HG03039 (cell line): ENCODE measurements around the gene SEC31A.
"Not testable (repeated sequence)": the region's sequence is repeated elsewhere in the genome, so short reads cannot be mapped to it uniquely, and the experiment has no call there.

ENCODE experiments used
- ATAC-seq: cut with Tn5 transposase; IDR thresholded peaks from one replicate; pipeline ENCODE4 v1.9.1; 2021; ENCODE audit warnings: mild to moderate bottlenecking, moderate library complexity; ENCODE audit not compliant: unreplicated experiment

The SEC31A gene

DNA sequence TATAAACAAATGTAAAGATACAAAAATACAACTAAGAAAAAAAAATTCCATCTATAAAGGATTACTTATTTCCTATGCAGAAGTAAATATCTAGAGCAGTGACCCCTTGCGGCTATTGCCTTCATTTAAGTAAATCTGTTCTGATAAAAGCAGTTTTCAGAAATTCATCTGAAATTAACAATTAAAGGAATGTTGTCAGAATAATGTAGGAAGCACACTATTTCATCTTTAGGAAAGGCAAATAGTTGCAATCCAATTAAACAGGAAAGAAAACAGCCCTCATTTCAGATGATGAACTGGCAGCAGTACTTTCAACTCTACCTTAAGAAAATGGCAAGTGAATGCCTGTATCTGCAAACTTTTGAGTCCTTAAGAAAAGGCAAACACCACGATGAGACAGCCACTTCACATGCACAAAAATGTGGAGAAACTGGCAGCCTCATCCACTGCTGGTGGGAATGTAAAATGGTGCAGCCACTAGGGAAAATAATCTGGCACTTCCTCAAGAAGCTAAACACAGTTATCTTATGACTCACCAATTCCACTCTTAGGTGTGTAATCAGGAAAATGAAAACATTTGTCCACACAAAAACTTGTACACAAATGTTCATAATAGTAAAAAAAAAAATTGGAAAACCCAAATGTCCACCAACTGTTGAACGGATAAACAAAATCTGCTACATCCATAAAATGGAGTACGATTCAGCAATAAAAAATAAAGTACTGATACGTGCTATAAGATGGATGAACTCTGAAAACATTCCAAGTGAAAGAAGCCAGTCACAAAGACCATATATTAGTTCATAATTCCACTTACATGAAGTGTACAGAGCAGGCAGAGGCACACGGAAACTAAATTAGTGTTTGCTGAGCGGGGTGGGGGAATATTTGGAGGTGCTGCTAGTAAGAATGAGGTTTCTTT, 7.6 kb upstream of the SEC31A start:
- no peak for ATAC-seq

DNA sequence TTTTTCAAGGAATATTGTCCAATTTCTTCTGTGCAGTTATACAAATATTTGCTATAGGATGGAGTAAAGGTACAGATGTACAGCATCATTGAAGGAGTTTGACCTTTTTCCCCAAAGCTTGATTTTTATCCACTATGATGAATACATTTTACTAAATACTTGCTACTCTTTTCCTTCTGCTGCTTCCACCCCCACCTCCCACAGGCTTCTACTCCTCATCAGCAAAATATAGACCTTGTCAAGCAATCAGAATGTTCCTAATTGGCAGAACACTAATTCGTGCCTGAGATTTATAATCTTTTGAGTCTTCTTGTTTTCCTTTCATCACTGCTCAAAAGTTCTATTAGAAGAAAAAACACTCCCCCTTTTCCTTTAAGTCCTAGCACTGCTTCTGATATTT, 5.8 kb upstream of the SEC31A start:
- no peak for ATAC-seq

DNA sequence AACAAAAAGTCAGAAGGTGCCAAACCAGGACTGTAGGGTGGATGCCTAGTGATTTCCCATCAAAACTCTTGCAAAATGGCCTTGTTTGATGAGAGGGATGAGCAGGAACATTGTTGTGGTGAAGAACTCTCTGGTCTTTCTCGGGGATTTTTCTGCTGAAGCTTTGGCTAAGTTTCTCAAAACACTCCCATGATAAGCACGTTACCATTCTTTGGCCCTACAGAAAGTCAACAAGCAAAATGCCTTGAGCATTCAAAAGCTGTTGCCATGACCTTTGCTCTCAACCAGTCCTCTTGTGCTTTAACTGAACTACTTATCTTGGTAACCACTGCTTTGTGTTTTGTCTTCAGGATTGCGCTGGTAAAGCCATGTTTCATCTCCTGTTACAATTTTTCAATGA, 3.0 kb upstream of the SEC31A start:
- ATAC-seq, result no peak

DNA sequence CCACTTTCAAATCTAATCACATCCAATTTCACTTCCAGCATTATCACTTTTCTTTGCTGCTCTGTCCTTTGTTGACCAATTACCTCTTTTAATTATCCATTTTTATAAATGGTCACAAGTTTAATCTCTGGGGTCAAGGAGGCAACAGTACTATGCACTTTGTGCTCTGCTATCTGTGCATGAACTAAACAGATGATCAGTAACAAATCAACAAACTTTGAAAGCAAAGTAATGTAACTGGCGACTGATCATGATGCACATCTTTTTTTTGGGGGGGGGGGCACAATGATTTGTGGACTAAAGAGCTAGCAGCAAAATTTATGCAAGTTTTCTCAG, 1.5 kb upstream of the SEC31A start:
- no peak for ATAC-seq

DNA sequence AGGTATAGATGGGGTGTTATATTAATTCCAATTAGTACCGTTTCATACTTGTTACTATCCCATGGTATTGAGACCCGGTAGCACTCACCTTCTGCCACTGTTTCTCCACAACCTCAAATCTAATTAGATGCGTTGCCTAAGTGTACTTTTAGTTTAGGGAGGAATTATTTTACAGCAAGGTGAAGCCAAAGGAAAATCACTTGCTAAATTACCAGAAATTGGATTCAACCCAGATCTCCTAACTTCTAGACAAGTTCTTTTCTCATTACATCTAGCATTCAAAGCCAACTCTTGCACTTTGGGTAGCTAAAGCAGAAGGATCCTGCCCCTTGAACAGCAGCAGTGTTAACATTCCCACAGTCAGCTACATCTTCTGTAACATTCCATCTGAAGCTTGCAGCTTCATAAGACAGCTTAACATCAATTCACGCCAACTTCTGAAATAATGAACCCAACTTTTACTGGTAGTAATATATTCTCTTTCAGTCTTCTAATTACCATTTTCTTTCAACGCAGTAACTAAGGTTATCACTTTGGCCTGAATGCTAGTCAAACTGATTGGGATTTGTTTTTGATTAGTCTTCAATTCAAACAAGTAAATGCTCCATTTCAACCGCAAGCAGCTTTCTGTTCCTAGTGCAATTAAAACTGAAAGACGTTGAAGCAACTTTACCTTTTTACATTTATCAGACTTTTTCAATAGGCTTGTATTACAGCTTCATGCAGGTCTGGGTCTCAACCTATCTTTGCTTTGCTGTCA, 934 bp upstream of the SEC31A start:
- no peak for ATAC-seq

DNA sequence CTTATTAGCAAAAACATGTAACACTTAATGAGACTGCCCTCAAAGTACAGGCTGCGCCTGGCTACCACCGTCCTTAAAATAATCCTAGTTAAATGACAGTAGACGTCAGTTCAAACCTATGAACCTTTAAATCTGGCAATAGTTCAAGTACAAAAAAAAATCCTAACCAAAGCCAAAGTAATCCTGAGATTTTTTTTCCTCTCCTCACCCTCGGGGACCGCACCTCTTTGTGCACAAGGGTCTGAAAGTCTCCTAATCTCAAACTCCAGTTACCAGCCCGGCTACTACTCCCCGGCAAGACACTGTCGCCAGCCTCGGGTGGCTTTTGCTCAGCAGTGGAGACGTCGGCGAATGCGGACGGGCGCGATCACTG, 439 bp downstream of the SEC31A start:
- no peak for ATAC-seq

DNA sequence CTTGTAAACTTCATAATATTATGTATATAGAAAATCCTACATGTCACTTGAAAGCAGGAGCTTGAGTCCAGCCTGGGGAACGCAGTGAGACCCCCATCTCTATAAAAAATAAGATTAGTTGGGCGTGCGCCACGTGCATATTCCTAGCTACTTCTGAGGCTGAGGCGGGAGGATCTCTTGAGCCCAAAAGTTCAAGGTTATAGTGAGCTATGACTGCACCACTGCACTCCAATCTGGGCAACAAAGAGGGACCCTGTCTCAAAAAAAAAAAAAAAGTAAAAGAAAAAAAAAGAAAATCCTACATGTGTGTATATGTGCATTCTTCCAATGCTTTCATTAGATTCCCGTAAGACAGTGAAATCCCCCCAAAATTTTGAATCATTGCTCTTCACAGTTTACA, 1.7 kb downstream of the SEC31A start:
- ATAC-seq, result no peak

DNA sequence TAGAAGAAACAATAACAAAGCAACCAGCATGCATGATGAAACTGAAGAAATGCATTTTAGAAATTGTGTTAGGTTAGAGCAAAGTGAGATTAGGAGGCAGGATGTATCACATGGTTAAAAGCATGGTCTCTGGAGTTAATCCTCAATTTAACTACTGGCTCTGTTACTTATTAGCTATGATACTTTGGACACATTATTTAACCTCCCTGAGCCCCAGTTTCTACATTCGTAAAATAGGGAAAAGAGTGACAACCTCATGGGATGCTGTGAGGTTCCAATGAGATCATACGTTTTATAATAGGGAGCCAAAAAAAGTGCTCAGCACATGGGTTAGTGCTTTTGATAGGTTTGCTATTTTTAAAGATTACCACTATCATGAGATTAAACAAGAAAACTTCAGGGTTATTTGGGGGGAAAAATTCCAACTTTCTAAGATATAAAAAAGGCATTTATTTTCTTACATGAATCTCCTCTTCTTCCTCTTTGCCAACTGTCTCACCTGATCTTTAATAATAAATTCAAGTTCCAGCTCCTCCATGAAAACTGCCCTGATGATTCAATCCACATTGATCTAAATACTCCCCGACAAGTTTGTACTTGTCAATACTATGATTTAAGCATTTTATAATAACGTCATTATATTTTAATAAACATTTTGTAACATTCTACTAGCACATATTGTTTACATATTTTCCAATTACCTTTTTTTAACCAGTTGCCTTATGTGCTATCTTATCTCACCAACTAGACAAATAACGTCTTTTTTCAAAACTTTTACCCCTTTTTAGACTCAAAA, 4.6 kb downstream of the SEC31A start:
- no peak for ATAC-seq

DNA sequence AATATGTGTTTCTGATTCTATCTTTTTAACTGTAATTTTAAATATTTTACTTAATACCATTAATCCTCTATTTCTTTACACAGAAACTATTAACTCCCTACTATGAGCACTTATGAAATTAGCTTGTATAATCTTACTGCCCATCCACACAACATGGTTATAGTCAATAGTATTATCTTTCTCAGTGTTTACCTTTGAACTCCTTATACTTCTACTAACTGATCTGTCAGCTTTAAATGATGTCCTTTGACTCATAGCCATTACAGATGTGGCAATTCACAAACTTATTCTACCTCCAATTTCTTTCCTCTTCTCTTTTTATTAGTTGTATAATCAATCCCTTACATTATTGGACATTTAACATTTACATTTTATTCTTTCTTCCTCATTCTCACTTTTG, 5.5 kb downstream of the SEC31A start:
- no peak for ATAC-seq

DNA sequence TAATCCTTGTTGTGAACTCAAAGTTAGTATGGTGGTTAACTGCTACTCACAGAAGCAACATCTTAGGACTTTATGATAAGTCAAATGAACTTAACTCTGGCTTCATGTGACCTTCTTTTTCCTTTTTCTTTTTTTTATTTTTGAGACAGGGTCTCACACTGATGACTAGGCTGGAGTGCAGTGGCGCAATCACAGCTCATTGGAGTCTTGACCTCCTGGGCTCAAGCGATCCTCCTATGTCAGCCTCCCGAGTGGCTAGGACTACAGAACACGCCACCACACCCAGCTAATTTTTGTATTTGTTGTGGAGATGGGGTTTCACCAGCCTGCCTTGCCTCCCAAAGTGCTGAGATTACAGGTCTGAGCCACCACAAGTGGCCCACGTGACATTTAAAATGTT, 22.4 kb downstream of the SEC31A start:
- no peak for ATAC-seq

DNA sequence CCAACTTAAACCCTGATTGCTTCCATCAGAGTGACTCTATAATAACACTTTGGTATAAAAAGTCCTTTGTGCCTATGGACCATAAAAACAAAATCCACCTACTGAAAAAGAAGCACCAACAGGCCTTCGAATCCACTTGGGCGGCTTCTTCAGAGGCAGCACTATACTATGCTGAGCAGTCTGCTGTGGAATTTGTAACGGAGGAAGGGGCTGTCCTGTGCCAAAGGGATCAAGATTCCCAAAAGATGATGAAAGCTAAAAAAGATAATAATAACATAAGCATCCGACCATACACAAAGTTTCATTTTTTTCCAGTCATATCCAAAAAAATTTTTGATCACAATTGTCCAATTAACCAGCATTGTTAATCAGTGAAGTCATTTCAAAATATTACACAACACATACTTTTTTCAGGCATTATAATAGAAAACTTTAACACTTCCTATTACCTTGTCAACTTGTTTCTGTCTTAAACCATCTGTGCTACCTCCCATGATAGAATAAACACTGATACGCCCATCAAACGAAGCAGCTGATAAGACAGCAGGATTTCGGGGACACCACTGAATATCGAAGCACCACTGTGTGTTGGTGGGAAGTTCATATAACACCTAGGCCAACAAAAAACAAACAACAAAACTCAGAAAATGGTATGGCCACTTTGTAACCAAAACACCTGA, 24.1 kb downstream of the SEC31A start:
- no peak for ATAC-seq

DNA sequence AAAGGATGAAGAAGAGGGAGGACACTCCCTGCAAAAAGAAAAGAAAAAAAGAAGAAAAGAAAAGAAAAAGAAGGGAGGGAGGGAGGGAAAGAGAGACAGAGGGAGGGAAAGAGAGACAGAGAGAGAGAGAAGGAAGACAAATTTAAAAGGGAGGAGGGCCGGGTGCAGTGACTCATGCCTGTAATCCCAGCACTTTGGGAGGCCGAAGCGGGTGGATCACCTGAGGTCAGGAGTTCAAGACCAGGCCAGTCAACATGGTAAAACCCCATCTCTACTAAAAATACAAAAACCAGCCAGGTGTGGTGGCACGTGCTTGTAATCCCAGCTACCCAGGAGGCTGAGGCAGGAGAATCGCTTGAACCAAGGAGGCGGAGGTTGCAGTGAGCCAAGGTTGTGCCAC, 24.9 kb downstream of the SEC31A start:
- not testable (repeated sequence) for ATAC-seq

DNA sequence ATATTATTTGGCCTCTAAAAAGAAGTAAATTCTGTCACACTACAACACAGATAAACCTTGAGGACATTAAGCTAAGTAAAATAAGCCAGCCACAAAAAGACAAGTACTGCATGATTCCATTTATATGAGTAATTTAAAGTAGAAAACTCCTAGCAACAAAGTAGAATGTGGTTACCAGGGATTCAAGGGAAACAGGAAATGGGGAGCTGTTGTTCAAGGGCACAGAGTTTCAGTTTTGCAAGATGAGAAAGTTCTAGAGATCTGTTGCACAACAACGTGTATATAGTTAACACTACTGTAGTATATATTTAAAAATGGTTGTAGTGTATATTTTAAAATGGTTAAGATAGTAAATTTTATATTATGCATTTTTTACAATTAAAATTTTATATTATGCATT, 25.4 kb downstream of the SEC31A start:
- no peak for ATAC-seq

DNA sequence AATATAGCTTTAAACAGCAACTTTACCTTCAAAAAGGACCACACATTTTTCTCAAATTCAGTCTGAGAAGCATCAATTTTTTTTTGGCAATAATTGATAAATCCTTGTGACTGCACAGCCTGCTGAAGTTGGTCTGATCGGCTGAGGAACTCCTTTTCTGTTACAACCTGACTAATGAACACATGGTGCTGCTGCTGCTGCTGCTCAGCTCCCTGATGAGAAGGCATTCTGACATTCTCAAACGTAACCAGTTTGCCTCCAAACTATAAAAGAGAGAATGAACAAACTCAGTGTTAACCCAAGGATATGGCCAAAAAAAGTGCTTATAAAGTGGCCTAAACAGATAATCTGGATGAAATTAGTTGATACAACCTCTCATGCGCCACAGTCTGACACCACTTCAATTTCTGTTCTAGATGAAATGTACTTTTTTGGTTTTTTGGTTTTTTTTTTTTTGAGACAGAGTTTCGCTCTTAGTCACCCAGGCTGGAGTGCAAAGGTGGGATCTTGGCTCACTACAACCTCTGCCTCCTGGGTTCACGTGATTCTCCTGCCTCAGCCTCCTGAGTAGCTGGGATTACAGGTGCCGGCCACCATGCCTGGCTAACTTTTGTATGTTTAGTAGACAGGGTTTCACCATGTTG, 26.5 kb downstream of the SEC31A start:
- ATAC-seq, result no peak

DNA sequence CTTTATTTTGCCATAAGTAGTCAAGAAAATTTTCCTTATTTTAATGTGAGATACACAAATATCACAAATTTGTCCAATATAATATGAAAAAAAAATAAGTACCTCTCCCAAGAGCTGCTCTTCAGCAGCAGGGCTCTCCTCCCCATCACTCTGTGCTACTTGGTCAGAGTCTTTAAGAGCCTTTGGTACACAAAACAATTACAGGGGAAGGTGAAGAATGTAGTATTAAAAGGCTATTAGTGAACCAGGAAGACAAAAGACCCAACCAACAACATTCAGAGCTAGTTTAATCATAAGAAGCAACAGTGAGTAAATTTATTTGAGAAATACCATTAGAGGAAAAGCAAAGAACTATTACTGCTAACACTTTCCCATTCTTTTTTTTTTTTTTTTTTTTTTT, 29.4 kb downstream of the SEC31A start:
- no peak for ATAC-seq

DNA sequence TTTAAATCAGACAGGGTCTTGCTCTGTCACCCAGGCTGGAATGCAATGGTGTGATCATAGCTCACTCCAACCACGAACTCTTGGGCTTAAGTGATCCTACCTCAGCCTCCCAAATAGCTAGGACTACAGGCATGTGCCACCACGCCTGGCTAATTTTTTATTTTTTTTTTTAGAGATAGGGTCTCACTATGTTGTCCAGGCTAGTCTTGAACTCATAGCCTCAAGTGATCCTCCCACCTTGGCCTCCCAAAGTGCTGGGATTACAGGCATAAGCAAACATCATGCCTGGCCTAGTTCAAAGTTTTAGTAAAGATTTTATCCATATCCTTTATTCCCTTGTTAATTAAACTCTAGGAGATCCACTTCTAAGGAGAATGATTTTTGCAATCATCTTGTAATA, 30.5 kb downstream of the SEC31A start:
- ATAC-seq, result not testable (repeated sequence)

DNA sequence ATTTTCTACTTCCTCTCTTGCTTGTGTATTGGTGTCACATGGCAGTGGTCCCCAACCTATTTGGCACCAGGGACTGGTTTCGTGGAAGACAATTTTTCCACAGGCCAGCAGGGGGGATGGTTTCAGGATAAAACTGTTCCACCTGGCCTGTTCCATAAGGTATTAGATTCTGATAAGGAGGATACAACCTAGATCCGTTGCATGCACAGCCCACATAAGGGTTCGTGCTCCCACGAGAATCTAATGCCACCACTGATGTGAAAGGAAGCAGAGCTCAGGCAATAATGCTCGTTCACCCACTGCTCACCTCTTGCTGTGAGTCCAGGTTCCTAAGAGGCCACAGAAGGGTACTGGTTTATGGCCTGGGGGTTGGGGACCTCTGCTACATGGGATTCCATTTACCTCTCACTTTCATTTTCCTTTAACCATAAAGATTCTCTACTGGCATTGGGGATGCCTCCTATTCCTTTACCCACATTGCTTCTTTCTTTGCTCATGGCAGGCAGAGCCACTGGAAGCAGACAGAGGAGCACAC, 38.1 kb downstream of the SEC31A start:
- no peak for ATAC-seq

DNA sequence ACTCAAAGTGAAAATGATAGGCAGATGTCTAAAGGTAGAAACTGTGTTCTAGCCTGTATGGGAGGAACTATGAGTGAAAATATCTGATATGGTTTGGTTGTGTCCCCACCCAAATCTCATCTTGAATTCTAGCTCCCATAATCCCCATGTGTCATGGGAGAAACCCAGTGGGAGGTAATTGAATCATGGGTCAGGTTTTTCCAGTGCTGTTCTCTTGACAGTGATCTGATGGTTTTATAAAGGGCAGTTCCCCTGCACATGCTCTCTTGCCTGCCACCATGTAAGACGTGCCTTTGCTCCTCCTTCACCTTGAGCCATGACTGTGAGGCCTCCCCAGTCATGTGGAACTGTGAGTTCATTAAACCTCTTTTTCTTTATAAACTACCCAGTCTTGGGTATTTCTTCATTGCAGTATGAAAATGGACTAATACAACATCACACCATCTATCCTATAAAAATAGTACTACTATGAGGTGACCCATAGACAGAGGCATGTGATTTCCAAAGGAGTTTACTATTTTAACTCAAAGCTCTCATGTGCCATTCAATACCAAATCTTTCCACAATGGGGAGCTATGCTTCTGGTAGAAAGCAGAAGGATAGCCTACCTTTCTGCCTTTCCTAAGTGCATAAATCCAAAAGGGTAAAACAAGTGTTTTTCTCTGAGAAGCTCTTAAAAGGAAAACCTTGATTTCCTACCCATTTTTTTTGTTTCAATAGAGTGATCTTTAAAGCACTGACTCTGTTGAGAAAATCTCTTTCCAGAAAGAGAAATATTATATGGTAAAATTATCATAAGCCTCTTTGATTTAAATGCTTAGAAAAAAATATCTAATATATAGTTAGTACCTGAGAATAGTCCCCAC, 38.8 kb downstream of the SEC31A start:
- no peak for ATAC-seq

DNA sequence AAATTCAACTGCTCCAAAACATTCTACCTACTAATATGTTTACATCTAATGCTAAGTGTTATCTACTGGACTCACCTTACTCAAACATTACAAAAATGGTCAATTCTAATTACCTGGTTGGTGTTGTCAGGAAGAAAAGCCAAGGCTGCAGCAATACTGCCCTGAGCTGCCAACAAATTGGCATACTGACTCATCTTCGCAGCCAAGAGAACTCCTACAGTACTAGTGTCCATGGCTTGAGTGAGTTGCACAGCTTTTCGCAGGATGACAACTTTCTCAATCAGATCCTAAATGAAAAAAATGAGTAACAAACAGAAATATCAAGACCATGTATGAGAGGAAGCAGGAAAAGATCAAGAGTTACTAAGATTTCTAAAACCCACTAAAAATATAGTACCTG, 39.6 kb downstream of the SEC31A start:
- no peak for ATAC-seq
